ENCODE measurements around the gene ARFGAP2.

The ARFGAP2 gene

DNA sequence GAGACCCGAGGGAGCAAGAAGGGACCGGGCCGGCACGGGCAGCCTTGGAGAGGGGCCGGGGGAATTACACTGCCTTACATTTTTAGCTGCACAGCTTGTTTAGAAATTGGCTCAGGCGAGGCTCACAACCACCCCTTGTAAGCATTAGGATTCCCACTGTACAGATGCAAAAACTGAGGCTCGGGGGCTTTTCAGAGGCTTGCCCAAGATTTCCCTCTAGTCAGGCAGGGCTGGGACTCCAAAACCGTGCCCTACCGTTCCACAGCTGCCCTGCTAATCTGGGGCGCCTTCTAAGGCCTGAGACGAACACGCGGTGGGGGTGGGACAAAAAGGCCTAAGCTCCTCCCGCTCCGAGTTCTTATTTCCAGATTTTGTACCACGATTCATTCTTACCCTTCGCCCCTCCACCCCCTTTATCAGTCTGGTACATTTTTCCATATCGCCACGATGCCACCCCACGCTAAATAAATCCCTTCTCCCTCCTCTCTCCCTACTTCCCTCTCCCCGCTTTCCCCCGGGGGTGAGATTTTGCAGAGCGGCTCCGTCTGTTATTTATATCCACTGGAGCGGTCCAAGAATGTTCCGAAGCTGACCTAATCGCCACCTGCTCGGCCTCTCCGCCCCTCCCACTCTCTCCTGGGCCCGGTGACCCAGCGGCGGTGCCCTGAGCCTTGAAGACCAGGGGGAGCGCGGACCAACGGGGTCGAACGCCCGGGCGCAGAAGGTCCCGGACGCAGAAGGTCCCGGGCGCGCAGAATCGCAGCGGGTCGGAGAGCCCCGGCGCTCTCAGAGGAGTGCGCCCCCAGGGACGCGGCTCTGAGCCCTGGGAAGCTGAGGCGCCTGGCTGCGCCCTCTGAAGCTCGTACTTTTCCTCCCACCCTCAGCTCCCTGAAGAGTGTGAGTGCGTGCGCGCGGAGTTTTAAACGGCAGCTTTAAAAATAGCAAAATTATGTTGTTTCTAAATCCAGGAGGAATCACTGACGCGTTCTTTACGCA lies 10.3 kb upstream of the ARFGAP2 start:
- peak; percentile 32 for DNase-seq

DNA sequence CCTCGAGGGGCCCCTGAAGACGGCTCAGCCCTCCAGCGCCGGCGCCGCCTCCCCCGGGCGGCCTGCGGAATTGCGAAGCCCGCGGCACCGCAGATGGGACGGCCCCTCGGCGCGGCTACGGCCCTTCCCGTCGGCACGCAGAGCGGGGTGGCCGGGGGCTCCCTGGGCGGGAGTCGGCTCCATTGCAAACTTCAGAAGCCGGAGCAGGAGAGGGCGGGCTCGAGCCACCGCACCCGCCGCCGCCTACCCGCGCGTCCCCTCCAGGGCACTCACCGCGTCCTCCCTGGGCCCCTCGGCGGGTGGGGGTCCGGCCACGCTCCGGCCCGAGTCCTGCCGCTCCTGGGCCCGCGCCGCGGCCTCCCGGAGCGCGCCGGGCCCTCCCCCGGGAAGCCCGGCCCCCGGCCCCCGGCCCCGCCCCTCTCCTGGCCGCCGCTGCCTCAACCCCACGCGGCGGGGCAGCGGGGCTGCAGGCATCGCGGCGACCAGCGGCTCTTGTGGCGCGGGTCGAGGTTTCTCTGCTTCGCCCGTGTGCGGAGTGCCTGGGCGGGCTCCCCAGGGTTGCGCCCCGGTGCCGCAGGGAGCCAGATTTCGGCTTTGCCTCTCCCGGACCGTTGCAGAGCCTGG lies 9.5 kb upstream of the ARFGAP2 start, which contains the start of gene PACSIN3:
PACSIN3 (minus strand) TSS at position 359 of the 624 bp plus-strand sequence. CDS start 3,707 bp downstream, outside the sequence.
- DNase-seq = peak; percentile 41

DNA sequence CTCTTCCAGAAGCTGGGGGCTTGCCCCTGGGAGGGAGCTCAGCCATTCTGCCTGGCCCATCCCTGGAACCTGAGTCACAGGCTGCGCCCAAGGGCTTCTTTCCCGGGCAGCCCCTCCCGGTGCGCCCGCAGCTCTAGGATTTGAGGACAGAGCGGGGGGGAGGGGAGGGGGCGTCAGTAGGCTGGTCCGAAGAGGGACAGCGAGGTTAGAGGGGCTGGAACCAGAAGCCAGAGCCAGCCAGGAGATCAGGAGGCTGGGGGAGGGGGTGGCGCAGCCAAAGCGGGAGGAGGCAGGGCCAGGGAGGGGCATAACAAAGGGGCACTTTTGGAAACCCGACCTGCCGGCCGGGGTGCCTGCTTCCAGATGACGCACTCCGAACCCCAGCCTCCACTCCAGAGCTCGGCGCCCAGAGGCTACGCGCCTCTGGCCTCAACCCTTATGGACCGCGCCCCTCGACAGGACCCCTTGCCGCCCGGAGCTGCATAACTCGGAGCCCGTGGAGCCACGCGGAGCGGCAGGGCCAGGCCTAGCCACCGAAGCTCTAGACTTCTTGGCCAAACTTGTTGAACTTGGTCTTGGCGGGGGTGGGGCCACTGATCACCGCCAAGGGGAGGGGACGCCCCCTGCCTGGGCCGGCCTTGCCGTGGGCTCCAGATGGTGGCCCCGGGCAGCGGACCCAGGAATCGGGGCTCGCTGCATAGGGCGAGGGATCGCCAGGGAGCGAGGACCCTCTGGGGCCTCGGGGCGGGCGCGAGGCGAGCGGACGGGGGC lies 8.8 kb upstream of the ARFGAP2 start:
- peak; percentile 48 for DNase-seq

DNA sequence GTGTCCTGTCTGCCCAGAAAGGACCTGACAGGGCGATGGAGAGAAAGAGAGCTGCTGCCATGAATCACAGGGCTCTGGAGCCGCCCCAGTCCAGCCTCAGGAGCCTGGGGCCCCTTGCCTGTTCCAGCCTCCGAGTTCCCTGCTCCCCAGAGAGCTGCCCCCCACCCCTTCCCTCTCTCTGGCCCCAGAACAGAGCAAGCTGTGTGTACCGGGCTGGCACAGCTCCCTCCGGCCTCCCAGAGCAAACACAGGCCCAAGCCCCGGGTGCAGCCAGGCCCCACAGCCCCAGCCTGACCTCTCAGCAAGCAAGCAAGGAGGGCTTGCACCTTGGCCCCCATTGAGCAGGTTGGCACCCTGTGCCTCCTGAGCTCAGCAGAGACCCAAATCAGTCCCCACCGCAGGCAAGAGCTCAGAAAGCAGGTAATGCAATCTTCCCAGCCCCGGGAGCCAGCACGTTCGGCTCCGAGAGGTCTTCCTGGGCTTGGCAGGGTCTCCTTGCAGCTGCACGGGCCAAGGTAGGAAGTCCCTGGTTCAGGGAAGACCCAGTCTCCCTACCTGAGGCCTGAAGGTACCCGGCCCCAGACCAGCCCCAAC lies 8.1 kb upstream of the ARFGAP2 start:
- no peak for DNase-seq

DNA sequence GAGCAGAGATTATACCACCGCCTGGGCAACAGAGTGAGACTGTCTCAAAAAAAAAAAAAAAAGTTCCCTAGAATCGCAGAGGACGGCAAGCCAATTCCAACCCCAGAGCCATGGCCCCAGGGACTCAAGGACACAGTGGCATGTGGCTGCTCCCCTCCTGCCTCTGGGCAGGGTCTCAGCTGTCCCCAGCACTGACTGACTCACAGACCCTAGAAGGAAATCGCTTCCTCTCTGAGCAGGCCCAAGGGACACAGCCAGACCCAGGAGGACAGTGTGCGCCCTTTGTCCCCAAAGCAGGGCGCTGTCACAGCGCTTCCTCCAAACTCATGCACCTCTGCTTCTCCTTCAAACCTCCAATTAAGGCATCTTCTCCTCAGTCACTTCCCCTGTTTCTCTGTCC lies 7.3 kb upstream of the ARFGAP2 start:
- no peak for DNase-seq

DNA sequence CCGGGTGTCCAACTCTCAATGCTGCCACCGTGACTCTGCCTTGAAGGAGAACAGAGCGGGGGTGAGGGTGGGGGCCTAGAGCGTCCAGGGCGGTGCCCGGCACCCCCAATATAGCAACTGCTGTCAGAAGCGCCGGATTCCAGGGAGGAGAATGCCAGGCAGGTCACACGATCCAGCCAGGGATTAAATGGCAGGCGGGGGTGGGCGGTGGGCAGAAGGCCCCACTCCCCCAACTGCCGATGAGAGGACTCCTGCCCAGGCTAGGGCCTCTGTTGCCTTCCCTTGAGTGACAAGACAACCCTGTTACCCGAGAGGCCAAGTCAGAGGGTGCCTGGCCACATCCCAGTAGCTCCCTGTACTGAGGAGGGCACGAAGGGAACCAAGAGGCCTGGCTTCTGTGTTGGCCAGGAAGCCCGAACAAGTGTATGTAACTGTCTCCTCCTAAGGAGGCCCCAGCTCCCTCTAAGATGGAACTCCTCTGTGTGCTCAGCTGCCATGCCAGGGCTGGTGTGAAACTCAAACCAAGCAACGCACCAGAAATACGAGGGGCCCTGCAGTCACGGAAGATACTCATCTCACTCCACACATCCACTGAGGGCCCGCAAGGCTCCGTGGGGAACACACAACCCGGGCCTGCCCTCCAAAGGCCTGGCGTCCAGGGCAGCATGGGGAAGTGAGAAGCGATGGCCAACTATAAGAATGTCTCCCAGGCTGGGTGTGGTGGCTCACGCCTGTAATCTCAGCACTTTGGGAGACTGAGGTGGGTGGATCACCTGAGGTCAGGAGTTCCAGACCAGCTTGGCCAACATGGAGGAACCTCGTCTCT lies 6.6 kb upstream of the ARFGAP2 start:
- no peak for DNase-seq

DNA sequence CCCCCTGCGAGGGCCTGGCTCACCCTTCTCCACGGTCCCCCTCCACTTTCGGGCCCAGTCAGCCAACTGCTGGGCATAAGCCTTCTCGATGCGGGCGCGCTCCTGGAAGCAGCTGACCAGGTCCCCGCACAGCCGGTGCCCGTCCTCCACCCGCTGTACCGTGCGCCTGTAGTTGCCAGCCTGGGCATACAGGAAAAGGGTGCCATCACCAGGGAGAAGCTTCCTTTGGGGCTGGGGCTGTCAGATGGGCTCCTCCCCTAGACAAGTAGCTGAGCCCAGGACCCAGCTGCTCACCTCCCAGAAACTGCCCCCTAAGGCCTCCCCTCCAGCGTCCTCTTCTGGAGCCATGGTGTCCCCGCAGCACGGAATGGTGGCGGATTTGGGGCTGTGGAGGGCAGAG lies 5.7 kb upstream of the ARFGAP2 start:
- no peak for DNase-seq

DNA sequence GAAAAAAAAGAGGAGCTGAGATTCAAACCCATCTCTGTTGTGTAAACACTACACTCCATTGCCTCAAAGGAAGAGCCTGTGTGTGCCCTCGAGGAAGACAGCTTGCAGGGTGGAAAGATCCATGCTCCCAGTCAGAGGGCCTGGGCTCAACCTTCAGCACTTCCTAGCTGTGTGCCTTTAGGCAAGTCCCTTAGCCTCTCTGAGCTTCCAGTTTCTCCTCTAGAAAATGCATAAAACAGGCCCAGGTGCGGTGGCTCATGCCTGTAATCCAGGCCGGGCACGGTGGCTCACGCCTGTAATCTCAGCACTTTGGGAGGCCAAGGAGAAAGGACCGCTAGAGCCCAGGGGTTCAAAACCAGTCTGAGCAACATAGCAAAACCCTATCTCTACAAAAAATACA lies 4.6 kb upstream of the ARFGAP2 start:
- DNase-seq = no peak

- DNase-seq = no peak
These were observed 3.5 kb upstream of the ARFGAP2 start for GRCh38 chr11:47180006-47180787.

DNA sequence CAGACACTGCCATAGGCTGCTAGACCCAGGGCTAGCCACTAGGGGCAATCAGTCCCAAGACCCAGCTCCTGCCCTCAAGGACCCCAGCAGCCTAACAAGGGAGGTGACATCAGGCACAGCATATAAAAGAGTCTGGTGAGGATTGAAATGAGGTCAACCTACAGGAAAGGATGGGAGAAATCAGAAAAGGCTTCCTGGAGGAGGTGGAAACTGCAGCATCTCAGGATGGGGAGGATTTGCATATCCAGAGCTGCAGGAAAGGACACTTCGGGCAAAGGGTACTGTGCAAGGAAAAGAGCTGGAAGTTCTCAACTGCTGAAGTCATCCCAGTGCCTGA lies 2.9 kb upstream of the ARFGAP2 start:
- DNase-seq = peak; percentile 30

- DNase-seq = no peak
These were observed 2.3 kb upstream of the ARFGAP2 start for GRCh38 chr11:47178737-47179654.

DNA sequence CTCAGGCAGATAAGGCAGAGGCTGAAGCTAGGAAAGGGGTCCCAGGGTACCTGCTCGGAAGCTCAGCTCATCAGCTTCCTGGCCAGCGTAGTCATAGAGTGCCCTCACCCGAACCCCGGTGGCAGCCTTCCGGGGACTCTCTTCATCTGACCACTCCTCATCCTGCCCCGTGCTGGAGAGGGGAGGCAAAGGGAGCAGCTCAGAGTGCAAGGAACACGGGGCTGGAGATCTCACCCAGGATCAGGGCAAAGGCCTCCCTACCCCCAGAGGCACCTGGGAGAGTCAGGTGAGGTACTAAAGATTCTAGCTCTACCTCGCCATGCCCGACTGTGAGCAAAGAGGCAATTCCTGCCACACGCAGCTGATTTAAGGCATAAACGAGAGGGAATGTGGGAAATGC lies 1.6 kb upstream of the ARFGAP2 start:
- no peak for DNase-seq

- DNase-seq = no peak
These were observed 1.2 kb upstream of the ARFGAP2 start for GRCh38 chr11:47177846-47178245.

GRCh38 chr11:47177229-47177845 lies 658 bp upstream of the ARFGAP2 start:
- peak; percentile 81 for DNase-seq

DNA sequence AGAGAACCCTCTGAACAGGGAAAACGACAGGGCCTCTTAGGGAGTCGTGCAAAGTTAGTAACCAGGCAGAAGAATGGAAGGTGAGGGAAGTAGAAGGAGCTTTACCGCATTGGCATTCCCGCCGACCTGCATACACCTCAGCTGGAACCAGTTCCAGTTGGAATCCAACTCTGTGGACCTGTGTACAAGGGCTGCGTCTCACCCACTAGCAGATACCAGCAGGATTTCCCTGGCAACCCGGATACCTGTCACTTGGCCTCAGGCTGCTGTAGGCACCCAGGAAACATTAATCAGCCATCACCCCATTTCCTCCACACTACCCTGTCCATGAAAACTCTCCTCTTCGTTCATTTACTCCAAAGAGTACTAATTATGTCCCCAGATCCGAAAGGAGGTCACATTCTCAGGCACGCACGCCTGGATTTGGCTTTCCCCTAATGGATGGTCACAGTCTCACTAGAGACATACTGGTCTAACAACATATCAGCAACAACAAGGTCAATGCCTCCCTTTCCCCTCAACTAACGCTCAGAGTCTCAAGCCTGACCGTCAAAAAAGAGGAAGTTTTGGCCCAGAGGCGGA lies 842 bp downstream of the ARFGAP2 start:
- DNase-seq = no peak

DNA sequence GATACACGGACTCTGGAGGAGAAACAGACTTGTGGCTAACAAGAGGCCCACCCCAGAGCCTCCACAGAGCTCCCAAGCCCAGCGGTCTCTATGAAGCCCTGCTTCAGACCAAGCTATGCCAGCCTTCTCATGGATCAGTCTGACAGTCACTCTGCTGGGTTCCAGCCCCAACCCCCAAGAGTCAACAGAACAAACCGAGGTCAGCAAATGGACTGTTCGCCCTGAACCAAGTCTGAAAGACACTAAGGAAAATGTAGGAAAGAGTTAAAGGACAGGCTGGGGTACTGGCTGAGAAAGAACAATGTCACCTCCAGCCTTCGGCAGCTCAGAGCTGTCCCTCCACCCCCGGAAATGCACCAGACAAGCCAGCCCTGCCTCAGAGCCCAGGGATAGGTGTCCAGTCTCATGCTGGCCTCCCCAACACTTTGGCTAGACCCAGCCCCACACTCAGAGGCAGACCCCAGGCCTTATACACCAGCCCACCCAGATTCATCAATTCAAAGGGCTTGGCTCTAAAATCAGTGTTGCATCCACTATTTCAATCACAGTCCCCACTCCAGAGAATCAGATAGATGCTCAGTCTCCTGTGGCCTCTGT lies 3.8 kb downstream of the ARFGAP2 start:
- DNase-seq = no peak

DNA sequence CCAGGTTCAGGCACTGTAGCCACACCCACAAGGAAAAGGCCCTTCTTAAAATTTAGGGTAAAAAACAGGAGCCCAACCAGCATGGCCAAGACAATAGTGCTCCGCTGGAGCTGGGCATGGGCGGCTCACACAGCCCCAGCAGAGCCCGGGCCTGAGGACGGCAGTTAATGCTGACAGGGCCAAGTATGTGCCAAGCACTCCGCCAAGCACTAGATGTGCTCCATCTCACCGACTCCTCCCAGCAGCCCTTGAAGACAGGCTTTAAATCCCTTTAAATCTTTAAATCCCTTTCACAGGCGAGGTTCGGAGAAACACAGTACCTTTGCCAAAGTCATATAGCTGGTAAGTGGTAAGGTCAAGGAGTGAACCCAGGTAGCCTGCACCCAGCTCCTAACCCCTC lies 4.8 kb downstream of the ARFGAP2 start:
- DNase-seq = no peak

DNA sequence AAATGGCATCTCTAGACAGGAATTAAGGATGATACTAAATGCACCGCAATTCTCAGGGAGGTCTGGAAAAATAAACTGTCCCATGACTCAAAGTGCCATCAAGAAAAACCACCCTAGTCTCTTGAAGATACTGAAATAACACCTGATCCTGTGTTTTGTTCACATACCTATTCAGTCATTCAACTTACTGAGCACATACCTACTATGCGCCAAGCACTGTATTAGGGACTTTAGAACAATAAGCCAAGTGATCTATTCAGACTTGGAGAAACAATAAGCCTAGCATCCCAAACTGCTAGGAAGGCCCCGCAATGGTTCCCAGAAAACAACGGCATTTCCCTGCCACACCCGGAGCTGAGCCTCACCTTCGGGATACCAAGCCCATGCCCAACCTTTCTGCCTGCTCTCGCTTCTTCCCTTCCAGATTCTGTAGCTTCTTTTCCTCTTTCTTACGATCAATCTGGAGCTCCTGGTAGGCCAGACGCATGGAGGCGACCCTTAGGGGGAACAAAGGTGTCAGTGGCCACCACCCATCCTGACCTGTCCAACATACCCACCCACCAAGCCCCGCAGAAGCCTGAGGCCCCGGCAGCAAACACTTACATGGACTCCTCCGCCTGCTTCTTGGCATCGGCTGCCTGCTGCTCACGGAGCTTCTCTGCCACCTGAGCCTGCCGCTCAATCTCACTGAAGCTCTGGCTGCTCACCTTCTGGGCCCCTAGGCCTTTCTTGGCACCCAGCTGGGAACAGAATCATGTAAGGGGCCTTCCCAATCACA lies 5.4 kb downstream of the ARFGAP2 start:
- DNase-seq = no peak

Data from fibroblast of skin of right quadriceps (primary cell).